H9 (cell line): ENCODE data around the gene ERC1. TPM values are rescaled to one million over a fixed set of nuclear protein-coding genes. Genes with fewer than 3 reads are reported as not detected.

Experiments
- DNase-seq: peaks from one replicate; pipeline ENCODE4 v3.0.0-alpha.2; 2017
- H2AFZ ChIP-seq: one replicate; pipeline ENCODE4 v1.6.1; 2013; ENCODE audit warnings: mild to moderate bottlenecking, low read length, control low read depth, moderate library complexity
- H2AK5ac ChIP-seq: 2 replicates; pipeline ENCODE4 v1.6.1; 2013; ENCODE audit warnings: low read length, control low read depth, mixed read lengths; ENCODE audit not compliant: insufficient read length
- H2BK120ac ChIP-seq: one replicate; pipeline ENCODE4 v1.6.1; 2013; ENCODE audit warnings: low read depth, mild to moderate bottlenecking, low read length, control low read depth, inconsistent platforms; ENCODE audit not compliant: poor library complexity, severe bottlenecking
- H2BK12ac ChIP-seq: 2 replicates; pipeline ENCODE4 v1.6.1; 2013; ENCODE audit warnings: low read length, control low read depth, mixed read lengths, low read depth; ENCODE audit not compliant: insufficient read length
- H2BK15ac ChIP-seq: 2 replicates; pipeline ENCODE4 v1.6.1; 2013; ENCODE audit warnings: low read depth, low read length, control low read depth
- H2BK20ac ChIP-seq: one replicate; pipeline ENCODE4 v1.6.1; 2013; ENCODE audit warnings: low read depth, mild to moderate bottlenecking, low read length, control low read depth, inconsistent platforms; ENCODE audit not compliant: poor library complexity, severe bottlenecking
- H2BK5ac ChIP-seq: 2 replicates; pipeline ENCODE4 v1.6.1; 2013; ENCODE audit warnings: low read length, control low read depth, mixed read lengths; ENCODE audit not compliant: insufficient read length
- H3K14ac ChIP-seq: 2 replicates; pipeline ENCODE4 v1.6.1; 2013; ENCODE audit warnings: low read length, control low read depth; ENCODE audit not compliant: insufficient read depth
- H3K18ac ChIP-seq: 2 replicates; pipeline ENCODE4 v1.6.1; 2013; ENCODE audit warnings: low read depth, mild to moderate bottlenecking, mixed read lengths, low read length, control low read depth; ENCODE audit not compliant: insufficient read length
- H3K23ac ChIP-seq: 2 replicates; pipeline ENCODE4 v1.6.1; 2013; ENCODE audit warnings: low read length, control low read depth, mixed read lengths, low read depth; ENCODE audit not compliant: insufficient read length
- H3K23me2 ChIP-seq: 2 replicates; pipeline ENCODE4 v1.6.1; 2013; ENCODE audit warnings: low read depth, mild to moderate bottlenecking, mixed read lengths, low read length, control low read depth; ENCODE audit not compliant: insufficient read length, poor library complexity, severe bottlenecking
- H3K27ac ChIP-seq: 2 replicates; pipeline ENCODE4 v1.5.1; 2013; ENCODE audit warnings: low read length, control low read depth, mixed read lengths, low read depth; ENCODE audit not compliant: insufficient read length
- H3K27me3 ChIP-seq: 2 replicates; pipeline ENCODE4 v1.6.1; 2013; ENCODE audit warnings: low read length, control low read depth, inconsistent platforms; ENCODE audit not compliant: insufficient read depth
- H3K4ac ChIP-seq: 2 replicates; pipeline ENCODE4 v1.6.1; 2013; ENCODE audit warnings: low read depth, mild to moderate bottlenecking, control low read depth, inconsistent platforms, low read length, moderate library complexity
- H3K4me1 ChIP-seq: 2 replicates; pipeline ENCODE4 v1.6.1; 2013; ENCODE audit warnings: low read length, control low read depth, inconsistent platforms; ENCODE audit not compliant: insufficient read depth
- H3K4me2 ChIP-seq: 2 replicates; pipeline ENCODE4 v1.6.1; 2013; ENCODE audit warnings: low read length, control low read depth, mixed read lengths; ENCODE audit not compliant: insufficient read length, insufficient read depth
- H3K56ac ChIP-seq: 2 replicates; pipeline ENCODE4 v1.6.1; 2013; ENCODE audit warnings: low read depth, mild to moderate bottlenecking, mixed read lengths, low read length, control low read depth; ENCODE audit not compliant: insufficient read length
- H3K79me1 ChIP-seq: 2 replicates; pipeline ENCODE4 v1.6.1; 2013; ENCODE audit warnings: low read depth, mild to moderate bottlenecking, moderate library complexity, low read length, control low read depth, inconsistent platforms; ENCODE audit not compliant: insufficient read depth, poor library complexity, severe bottlenecking
- H3K79me2 ChIP-seq: 2 replicates; pipeline ENCODE4 v1.6.1; 2013; ENCODE audit warnings: low read length, control low read depth, inconsistent platforms; ENCODE audit not compliant: insufficient read depth
- H3K9ac ChIP-seq: 2 replicates; pipeline ENCODE4 v1.6.1; 2013; ENCODE audit warnings: low read length, control low read depth, mixed read lengths; ENCODE audit not compliant: insufficient read length; ENCODE audit errors: extremely low read depth
- H3K9me3 ChIP-seq: one replicate; pipeline ENCODE4 v1.6.1; 2013; ENCODE audit warnings: low read depth, low read length, inconsistent platforms; ENCODE audit not compliant: control insufficient read depth
- H3T11ph ChIP-seq: one replicate; pipeline ENCODE4 v1.6.1; 2013; ENCODE audit warnings: mild to moderate bottlenecking, low read length, control low read depth, inconsistent platforms
- H4K20me1 ChIP-seq: one replicate; pipeline ENCODE4 v1.6.1; 2013; ENCODE audit not compliant: control insufficient read depth, insufficient read length, insufficient read depth
- H4K5ac ChIP-seq: 2 replicates; pipeline ENCODE4 v1.6.1; 2013; ENCODE audit warnings: low read depth, mild to moderate bottlenecking, mixed read lengths, low read length, control low read depth; ENCODE audit not compliant: insufficient read length
- H4K8ac ChIP-seq: replicated peaks from 2 replicates; pipeline ENCODE4 v1.6.1; 2013; ENCODE audit warnings: low read length, control low read depth, mixed read lengths, low read depth; ENCODE audit not compliant: insufficient read length
- H4K91ac ChIP-seq: 2 replicates; pipeline ENCODE4 v1.6.1; 2013; ENCODE audit warnings: low read depth, mild to moderate bottlenecking, moderate library complexity, mixed read lengths, low read length, control low read depth; ENCODE audit not compliant: insufficient read length
- H3K27ac Mint-ChIP-seq, 3 experiments: 2 replicates in 2 of 3; 3 replicates in 1 of 3; pipeline ENCODE4 v1.8.0; 2020 to 2021; ENCODE audit warnings: mixed read lengths in 3 of 3, mild to moderate bottlenecking in 1 of 3, moderate library complexity in 1 of 3
- H3K27me3 Mint-ChIP-seq: 2 replicates; pipeline ENCODE4 v1.8.0; 2021; ENCODE audit warnings: low read depth, mild to moderate bottlenecking, moderate library complexity, mixed read lengths
- H3K36me3 Mint-ChIP-seq, 3 experiments: 2 replicates in 2 of 3; 3 replicates in 1 of 3; pipeline ENCODE4 v1.8.0; 2020 to 2021; ENCODE audit warnings: low read depth in 3 of 3, mixed read lengths in 3 of 3; ENCODE audit not compliant: insufficient read depth in 1 of 3
- H3K4me1 Mint-ChIP-seq, 2 experiments: 2 replicates each; pipeline ENCODE4 v1.8.0; 2020; ENCODE audit warnings: mixed read lengths in 2 of 2
- H3K4me3 Mint-ChIP-seq, 2 experiments: 2 replicates in 1 of 2; 3 replicates in 1 of 2; pipeline ENCODE4 v1.8.0; 2020 to 2021; ENCODE audit warnings: mild to moderate bottlenecking in 2 of 2, mixed read lengths in 2 of 2, moderate library complexity in 1 of 2
- H3K9me3 Mint-ChIP-seq, 2 experiments: 2 replicates in 1 of 2; 3 replicates in 1 of 2; pipeline ENCODE4 v1.8.0; 2020; ENCODE audit warnings: mild to moderate bottlenecking in 2 of 2, mixed read lengths in 2 of 2, moderate library complexity in 1 of 2
- CTCF ChIP-seq: fragments of 200-600 bp; sonication (generic); conservative IDR thresholded peaks from 3 replicates; pipeline ENCODE4 v1.8.0; 2021; ENCODE audit warnings: antibody characterized with exemption, mild to moderate bottlenecking
- WGBS: extraction: QIAGEN DNeasy Blood & Tissue Kit; methylation state at CpG from one replicate; pipeline ENCODE4 v1.1.7; 2013; ENCODE audit warnings: missing lambda C conversion rate, low lambda C conversion rate, mixed read lengths; ENCODE audit not compliant: insufficient read length; ENCODE audit errors: extremely low coverage; 5-methylcytosine and 5-hydroxymethylcytosine counted together
- total RNA-seq: library from RNA; stranded (reverse); gene quantifications from 2 replicates; pipeline ENCODE4 v1.2.1, GENCODE V29; 2021

ERC1 gene
- total RNA-seq, 1 experiment from 2014 or later: 51.2 TPM

- no peak within 1 kb of the TSS for H4K91ac ChIP-seq
- no peaks in the 10 kb centered on the region for H3K27me3 ChIP-seq
- H3K14ac ChIP-seq: peak within 1 kb of the TSS; percentile 96
- peak within 1 kb of the TSS; percentile 75 for H3K27ac ChIP-seq
- Mint-ChIP-seq H3K27me3 (no peaks in the 10 kb centered on the region), H3K4me1 (peaks cover 3 to 10% of the 10 kb centered on the region in 2 experiments; a peak in 3 of 4 replicates), H3K27ac (peak within 1 kb of the TSS; percentile 99), H3K4me3 (peak within 1 kb of the TSS; percentile 97 to 99), H3K9me3 (peaks cover 0 to 6% of the 10 kb centered on the region in 2 experiments; a peak in 2 of 5 replicates), H3K36me3 (peaks cover 4 to 13% (median 5%) of the 10 kb centered on the region in 3 experiments; a peak in 4 of 7 replicates)
- H3K79me1 ChIP-seq: no peaks in the 10 kb centered on the region
- no peak within 1 kb of the TSS for H2AFZ ChIP-seq
- H2BK15ac ChIP-seq: no peak within 1 kb of the TSS
- peak within 1 kb of the TSS; percentile 72 for H3K4me2 ChIP-seq
- WGBS: no CpG with 5 or more reads among the region's 58 CpGs
- H3K4me1 ChIP-seq: no peaks in the 10 kb centered on the region; the same call in 1 of the 2 replicates
- H3K56ac ChIP-seq: no peak within 1 kb of the TSS
- no peak within 1 kb of the TSS for H3T11ph ChIP-seq
- H2BK20ac ChIP-seq: no peak within 1 kb of the TSS
- no peak within 1 kb of the TSS for H2BK120ac ChIP-seq
- peak; percentile 100 for DNase-seq
- no peak within 1 kb of the TSS for H2BK5ac ChIP-seq
- H4K20me1 ChIP-seq: no peaks in the 10 kb centered on the region
- H3K9ac ChIP-seq: peak within 1 kb of the TSS; percentile 93
- no peak within 1 kb of the TSS for H4K8ac ChIP-seq
- peak; percentile 99 for TF ChIP-seq CTCF
- peaks cover 3% of the 10 kb centered on the region; the same call in 1 of the 2 replicates for H3K79me2 ChIP-seq
- no peak within 1 kb of the TSS for H2AK5ac ChIP-seq
- no peaks in the 10 kb centered on the region for H3K23me2 ChIP-seq
- H2BK12ac ChIP-seq: no peak within 1 kb of the TSS
- no peak within 1 kb of the TSS for H3K23ac ChIP-seq
- H3K9me3 ChIP-seq: no peaks in the 10 kb centered on the region
- H3K4ac ChIP-seq: no peak within 1 kb of the TSS
- H3K18ac ChIP-seq: peak within 1 kb of the TSS; percentile 92
- H4K5ac ChIP-seq: peak within 1 kb of the TSS; percentile 18
These were observed 41.4 kb upstream of the ERC1 start, which contains the start of gene RAD52 for GRCh38 chr12:949453-950191. TSS of gene RAD52 (minus strand) at chr12:949694. CDS start at chr12:933058, 16,636 bp downstream.
